Upper lobe of right lung (tissue), 1 donor: ENCODE data around the gene HDGFL3. TPM values are rescaled to one million over a fixed set of nuclear protein-coding genes. Genes with fewer than 3 reads are reported as not detected.

Experiments
- ATAC-seq: fragments of 200-7000 bp; cut with Tn5 transposase; one replicate; pipeline ENCODE4 v1.9.1; 2020; ENCODE audit warnings: mild to moderate bottlenecking, moderate library complexity
- DNase-seq: peaks from one replicate; pipeline ENCODE4 v3.0.0-alpha.2; 2020
- H3K27ac ChIP-seq: fragments of 200-600 bp; one replicate; pipeline ENCODE4 v1.8.0; 2022
- H3K27me3 ChIP-seq: fragments of 200-600 bp; one replicate; pipeline ENCODE4 v1.8.0; 2022; ENCODE audit warnings: mild to moderate bottlenecking
- H3K36me3 ChIP-seq: fragments of 200-600 bp; one replicate; pipeline ENCODE4 v1.8.0; 2022
- H3K4me1 ChIP-seq: fragments of 200-600 bp; one replicate; pipeline ENCODE4 v1.8.0; 2022
- H3K4me3 ChIP-seq: fragments of 200-600 bp; one replicate; pipeline ENCODE4 v1.8.0; 2022; ENCODE audit warnings: mild to moderate bottlenecking
- H3K9me3 ChIP-seq: fragments of 200-600 bp; one replicate; pipeline ENCODE4 v1.8.0; 2022
- CTCF ChIP-seq: fragments of 200-600 bp; IDR thresholded peaks from one replicate; pipeline ENCODE4 v1.8.0; 2022; ENCODE audit warnings: antibody characterized with exemption
- intact Hi-C: fragments of 100-400 bp; cut with DNase I; formaldehyde crosslinking; loops from one replicate; pipeline ENCODE4 v1.11.0; 2022
- total RNA-seq: library from RNA; stranded (reverse); fragmentation: NEBNext Ultra II Directional; extraction: Animal tissue kit (Norgen Biotek cat#: 25700); gene quantifications from one replicate; pipeline ENCODE4 v1.2.1, GENCODE V29; 2021
- donor health status: DM: no; HTN: yes; CAD: no; lungs with severe emphysema.

Gene HDGFL3
- total RNA-seq, 1 donor from 2014 or later: 40.3 TPM

GRCh38 chr15:83204697-83205096 lies 2.9 kb downstream of the HDGFL3 start:
- Histone ChIP-seq H3K9me3 (no peaks in the 10 kb centered on the region), H3K27ac (no peak overlapping the region), H3K36me3 (no peaks in the 10 kb centered on the region), H3K27me3 (peaks cover 5% of the 10 kb centered on the region), H3K4me1 (peaks cover 11% of the 10 kb centered on the region), H3K4me3 (no peak overlapping the region)
- TF ChIP-seq CTCF: no peak
- intact Hi-C loops: no loop called here
- DNase-seq (no peak), ATAC-seq (peak; percentile 30)

- no peaks in the 10 kb centered on the region for H3K36me3 ChIP-seq
- no peaks in the 10 kb centered on the region for H3K9me3 ChIP-seq
- TF ChIP-seq CTCF: no peak
- ATAC-seq (no peak), DNase-seq (no peak)
- no peak overlapping the region for H3K27ac ChIP-seq
- H3K4me1 ChIP-seq: peaks cover 11% of the 10 kb centered on the region
- no peak overlapping the region for H3K4me3 ChIP-seq
- intact Hi-C loops: no loop called here
- H3K27me3 ChIP-seq: no peaks in the 10 kb centered on the region
Observed at GRCh38 chr15:83203543-83203942, 4.1 kb downstream of the HDGFL3 start.

GRCh38 chr15:83200589-83200988 lies 7.0 kb downstream of the HDGFL3 start:
- DNase-seq (no peak), ATAC-seq (no peak)
- H3K4me3 ChIP-seq: no peak overlapping the region
- no peak for TF ChIP-seq CTCF
- peaks cover 10% of the 10 kb centered on the region for H3K4me1 ChIP-seq
- intact Hi-C loops: no loop called here
- no peaks in the 10 kb centered on the region for H3K36me3 ChIP-seq
- H3K27ac ChIP-seq: no peak overlapping the region
- H3K9me3 ChIP-seq: no peaks in the 10 kb centered on the region
- no peaks in the 10 kb centered on the region for H3K27me3 ChIP-seq

GRCh38 chr15:83200162-83200561 lies 7.5 kb downstream of the HDGFL3 start:
- Histone ChIP-seq H3K36me3 (no peaks in the 10 kb centered on the region), H3K9me3 (no peaks in the 10 kb centered on the region), H3K27ac (no peak overlapping the region), H3K4me3 (no peak overlapping the region), H3K27me3 (no peaks in the 10 kb centered on the region), H3K4me1 (peaks cover 7% of the 10 kb centered on the region)
- DNase-seq: no peak
- no peak for TF ChIP-seq CTCF
- intact Hi-C loops: no loop called here
- ATAC-seq: no peak

- H3K4me3 ChIP-seq: no peak overlapping the region
- H3K36me3 ChIP-seq: no peaks in the 10 kb centered on the region
- intact Hi-C loops: no loop called here
- TF ChIP-seq CTCF: no peak
- H3K27me3 ChIP-seq: no peaks in the 10 kb centered on the region
- H3K27ac ChIP-seq: no peak overlapping the region
- DNase-seq (no peak), ATAC-seq (no peak)
- H3K9me3 ChIP-seq: no peaks in the 10 kb centered on the region
- peaks cover 1% of the 10 kb centered on the region for H3K4me1 ChIP-seq
Observed at GRCh38 chr15:83199288-83199687, 8.3 kb downstream of the HDGFL3 start.

- TF ChIP-seq CTCF: no peak
- DNase-seq: no peak
- H3K4me3 ChIP-seq: no peak overlapping the region
- no peak overlapping the region for H3K27ac ChIP-seq
- no peaks in the 10 kb centered on the region for H3K4me1 ChIP-seq
- no peaks in the 10 kb centered on the region for H3K27me3 ChIP-seq
- no peaks in the 10 kb centered on the region for H3K36me3 ChIP-seq
- intact Hi-C loops: no loop called here
- ATAC-seq: no peak
- H3K9me3 ChIP-seq: no peaks in the 10 kb centered on the region
Observed at GRCh38 chr15:83198476-83198875, 9.1 kb downstream of the HDGFL3 start.
